ENCODE results near the gene ARHGDIG.
A peak's percentile ranks its signal among the peaks of the same experiment; 100 is the strongest.
"Not testable (repeated sequence)": the region's sequence is repeated elsewhere in the genome, so short reads cannot be mapped to it uniquely, and the experiment has no call there.

Gene ARHGDIG

DNA sequence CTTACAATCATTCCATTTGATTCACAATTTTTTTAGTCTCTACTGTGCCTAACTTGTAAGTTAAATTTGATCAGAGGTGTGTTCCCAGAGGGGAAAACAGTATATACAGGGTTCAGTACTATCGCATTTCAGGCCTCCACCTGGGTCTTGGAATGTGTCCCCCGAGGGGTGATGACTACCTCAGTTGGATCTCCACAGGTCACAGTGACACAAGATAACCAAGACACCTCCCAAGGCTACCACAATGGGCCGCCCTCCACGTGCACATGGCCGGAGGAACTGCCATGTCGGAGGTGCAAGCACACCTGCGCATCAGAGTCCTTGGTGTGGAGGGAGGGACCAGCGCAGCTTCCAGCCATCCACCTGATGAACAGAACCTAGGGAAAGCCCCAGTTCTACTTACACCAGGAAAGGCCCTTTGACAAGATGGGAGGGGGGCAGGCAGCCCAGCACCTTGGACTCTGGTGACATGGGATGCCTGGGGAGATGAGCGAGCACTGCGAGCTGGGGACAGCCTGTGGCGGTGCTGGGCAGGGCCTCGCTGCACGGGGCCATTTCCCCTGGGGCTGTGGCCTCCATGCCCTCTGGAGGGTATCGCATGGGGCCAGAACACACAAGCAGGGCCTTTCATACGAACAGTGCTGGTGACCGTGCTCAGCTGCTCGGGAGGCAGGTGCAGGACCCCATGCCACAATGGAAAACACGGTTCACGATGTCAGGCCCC lies 36.5 kb downstream of the ARHGDIG start:
- H3K4me1 Mint-ChIP-seq (ENCODE audit: low read depth), result peaks cover 44% of the 10 kb centered on the region
- H3K4me3 Mint-ChIP-seq, result no peak overlapping the region
- peaks cover 27% of the 10 kb centered on the region for H3K36me3 Mint-ChIP-seq (ENCODE audit: low read depth)
- no peak overlapping the region for H3K27ac Mint-ChIP-seq
- no peaks in the 10 kb centered on the region for H3K9me3 Mint-ChIP-seq
- H3K27me3 Mint-ChIP-seq, result no peaks in the 10 kb centered on the region

- Mint-ChIP-seq H3K9me3 (no peaks in the 10 kb centered on the region), H3K27me3 (no peaks in the 10 kb centered on the region), H3K4me3 (no peak overlapping the region), H3K4me1 (ENCODE audit: low read depth) (peaks cover 47% of the 10 kb centered on the region), H3K36me3 (ENCODE audit: low read depth) (peaks cover 22% of the 10 kb centered on the region), H3K27ac (no peak overlapping the region)
Measured at GRCh38 chr16:317583-317982, 37.2 kb downstream of the ARHGDIG start.

DNA sequence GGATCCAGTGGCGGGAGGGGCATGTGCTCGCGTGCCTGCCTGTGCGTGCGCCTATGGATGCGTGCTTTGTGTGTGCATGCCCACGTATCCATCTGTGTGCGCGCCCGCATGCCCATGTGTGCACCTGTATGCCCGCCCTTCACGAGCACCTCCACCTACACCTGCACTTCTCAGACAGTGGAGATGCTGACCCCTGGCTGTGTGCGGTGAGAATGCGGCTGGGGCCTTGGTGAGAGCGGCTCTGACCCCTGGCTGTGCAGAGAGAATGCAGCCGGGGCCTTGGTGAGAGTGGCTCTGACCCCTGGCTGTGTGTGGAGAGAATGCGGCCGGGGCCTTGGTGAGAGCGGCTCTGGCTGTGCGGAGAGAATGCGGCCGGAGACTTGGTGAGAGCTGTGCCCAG lies 38.2 kb downstream of the ARHGDIG start:
- no peaks in the 10 kb centered on the region for H3K27me3 Mint-ChIP-seq

DNA sequence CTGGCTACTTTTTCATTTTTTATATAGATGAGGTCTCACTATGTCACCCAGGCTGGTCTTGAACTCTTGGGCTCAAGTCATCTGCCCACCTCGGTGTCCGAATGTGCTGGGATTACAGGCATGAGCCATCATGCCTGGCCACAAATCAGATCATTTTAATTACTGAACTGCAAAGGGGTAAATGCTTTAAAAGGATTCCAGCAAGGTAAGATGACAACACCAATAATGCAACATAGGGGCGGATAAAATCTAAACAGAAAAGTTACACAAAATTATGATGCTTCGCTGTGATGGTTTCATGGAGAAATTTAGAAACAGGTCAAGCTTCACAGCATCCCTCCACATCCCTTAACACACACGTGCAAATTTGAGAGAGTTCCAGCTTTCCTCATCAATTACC lies 39.8 kb downstream of the ARHGDIG start:
- Mint-ChIP-seq H3K9me3 (no peaks in the 10 kb centered on the region), H3K27me3 (no peaks in the 10 kb centered on the region), H3K27ac (peak overlapping the region; percentile 7), H3K4me1 (ENCODE audit: low read depth) (peaks cover 63% of the 10 kb centered on the region), H3K36me3 (ENCODE audit: low read depth) (peaks cover 12% of the 10 kb centered on the region), H3K4me3 (no peak overlapping the region)

More for the DNA sequence above, 38.2 kb downstream of the ARHGDIG start:
- Mint-ChIP-seq H3K27ac (no peak overlapping the region), H3K4me1 (ENCODE audit: low read depth) (peaks cover 51% of the 10 kb centered on the region), H3K9me3 (no peaks in the 10 kb centered on the region), H3K4me3 (no peak overlapping the region), H3K36me3 (ENCODE audit: low read depth) (peaks cover 22% of the 10 kb centered on the region)

- H3K36me3 Mint-ChIP-seq (ENCODE audit: low read depth), result peaks cover 11% of the 10 kb centered on the region
- H3K27me3 Mint-ChIP-seq, result no peaks in the 10 kb centered on the region
- no peaks in the 10 kb centered on the region for H3K9me3 Mint-ChIP-seq
- no peak overlapping the region for H3K4me3 Mint-ChIP-seq
- no peak overlapping the region for H3K27ac Mint-ChIP-seq
- H3K4me1 Mint-ChIP-seq (ENCODE audit: low read depth), result peaks cover 69% of the 10 kb centered on the region
Measured at GRCh38 chr16:321532-321931, 41.1 kb downstream of the ARHGDIG start.

- peaks cover 75% of the 10 kb centered on the region for H3K4me1 Mint-ChIP-seq (ENCODE audit: low read depth)
- H3K9me3 Mint-ChIP-seq, result no peaks in the 10 kb centered on the region
- H3K4me3 Mint-ChIP-seq, result no peak overlapping the region
- peaks cover 9% of the 10 kb centered on the region for H3K36me3 Mint-ChIP-seq (ENCODE audit: low read depth)
- no peak overlapping the region for H3K27ac Mint-ChIP-seq
- H3K27me3 Mint-ChIP-seq, result no peaks in the 10 kb centered on the region
Measured at GRCh38 chr16:322476-323143, 42.2 kb downstream of the ARHGDIG start.

GRCh38 chr16:324201-324450 lies 43.7 kb downstream of the ARHGDIG start:
- peak overlapping the region; percentile 66 for H3K4me3 Mint-ChIP-seq
- peaks cover 68% of the 10 kb centered on the region for H3K4me1 Mint-ChIP-seq (ENCODE audit: low read depth)
- H3K36me3 Mint-ChIP-seq (ENCODE audit: low read depth), result no peaks in the 10 kb centered on the region
- H3K27ac Mint-ChIP-seq, result no peak overlapping the region
- no peaks in the 10 kb centered on the region for H3K27me3 Mint-ChIP-seq
- H3K9me3 Mint-ChIP-seq, result no peaks in the 10 kb centered on the region

GRCh38 chr16:324451-325334 lies 44.3 kb downstream of the ARHGDIG start:
- H3K27ac Mint-ChIP-seq, result peak overlapping the region; percentile 68
- no peaks in the 10 kb centered on the region for H3K36me3 Mint-ChIP-seq (ENCODE audit: low read depth)
- H3K4me1 Mint-ChIP-seq (ENCODE audit: low read depth), result peaks cover 65% of the 10 kb centered on the region
- H3K4me3 Mint-ChIP-seq, result peak overlapping the region; percentile 66
- no peaks in the 10 kb centered on the region for H3K9me3 Mint-ChIP-seq
- H3K27me3 Mint-ChIP-seq, result no peaks in the 10 kb centered on the region

DNA sequence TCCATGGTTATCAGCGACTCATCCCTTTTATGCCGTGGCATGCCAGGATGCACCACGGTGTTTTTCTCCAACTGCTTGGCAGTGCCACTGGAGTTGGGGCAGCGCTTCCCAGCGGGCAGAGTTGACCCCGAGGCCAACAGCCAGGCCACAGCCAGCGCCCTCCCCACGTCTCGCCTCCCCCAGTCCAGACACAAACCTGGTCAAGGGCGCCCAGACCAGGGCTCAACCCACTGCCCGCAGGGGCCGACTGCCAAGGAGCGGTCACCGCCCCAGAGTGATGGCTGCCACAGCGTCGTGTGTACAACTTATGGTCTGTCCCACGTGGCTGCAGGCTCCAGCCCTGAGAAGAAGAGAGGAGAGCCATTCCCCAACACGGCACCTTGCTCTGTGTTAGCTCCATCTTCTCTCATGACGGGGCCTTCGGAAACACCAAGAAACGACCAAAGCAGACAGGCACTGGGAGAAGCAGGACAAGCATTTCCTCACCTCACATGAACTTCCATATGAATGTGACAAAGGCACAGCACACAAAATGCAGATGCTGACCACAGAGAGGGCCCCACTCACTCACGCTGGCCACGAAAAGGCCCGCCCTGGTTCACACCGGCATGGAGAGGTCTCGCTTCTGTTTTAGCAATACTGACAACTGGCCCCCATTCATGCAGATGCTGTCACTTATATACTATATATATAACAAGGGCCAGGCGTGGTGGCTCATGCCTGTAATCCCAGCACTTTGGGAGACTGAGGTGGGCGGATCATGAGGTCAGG lies 45.2 kb downstream of the ARHGDIG start:
- peak overlapping the region; percentile 66 for H3K4me3 Mint-ChIP-seq
- H3K27me3 Mint-ChIP-seq, result no peaks in the 10 kb centered on the region
- H3K9me3 Mint-ChIP-seq, result no peaks in the 10 kb centered on the region
- H3K27ac Mint-ChIP-seq, result peak overlapping the region; percentile 68
- H3K36me3 Mint-ChIP-seq (ENCODE audit: low read depth), result peaks cover 5% of the 10 kb centered on the region
- H3K4me1 Mint-ChIP-seq (ENCODE audit: low read depth), result peaks cover 63% of the 10 kb centered on the region

DNA sequence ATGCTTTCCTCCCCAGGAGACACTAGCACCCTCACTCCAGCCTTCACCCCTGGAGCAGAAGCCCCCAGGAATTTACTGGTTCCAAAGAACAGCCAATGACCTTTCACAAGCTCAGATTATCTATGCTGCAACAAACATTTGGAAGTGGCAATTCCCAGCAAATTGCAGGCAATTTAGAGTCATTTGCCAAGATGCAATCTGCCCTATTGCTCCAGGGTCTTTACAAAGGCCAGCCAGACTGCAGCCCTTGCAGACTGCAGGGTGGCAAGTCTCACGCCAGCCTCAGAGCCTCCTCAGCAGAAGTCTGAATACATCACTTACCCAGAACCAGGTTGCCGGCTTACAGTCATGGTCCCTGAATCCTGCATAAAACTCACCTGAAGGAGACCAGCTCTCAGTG lies 50.4 kb downstream of the ARHGDIG start:
- no peaks in the 10 kb centered on the region for H3K9me3 Mint-ChIP-seq
- peaks cover 63% of the 10 kb centered on the region for H3K4me1 Mint-ChIP-seq (ENCODE audit: low read depth)
- no peak overlapping the region for H3K4me3 Mint-ChIP-seq
- H3K27ac Mint-ChIP-seq, result no peak overlapping the region
- peaks cover 8% of the 10 kb centered on the region for H3K36me3 Mint-ChIP-seq (ENCODE audit: low read depth)
- H3K27me3 Mint-ChIP-seq, result no peaks in the 10 kb centered on the region

DNA sequence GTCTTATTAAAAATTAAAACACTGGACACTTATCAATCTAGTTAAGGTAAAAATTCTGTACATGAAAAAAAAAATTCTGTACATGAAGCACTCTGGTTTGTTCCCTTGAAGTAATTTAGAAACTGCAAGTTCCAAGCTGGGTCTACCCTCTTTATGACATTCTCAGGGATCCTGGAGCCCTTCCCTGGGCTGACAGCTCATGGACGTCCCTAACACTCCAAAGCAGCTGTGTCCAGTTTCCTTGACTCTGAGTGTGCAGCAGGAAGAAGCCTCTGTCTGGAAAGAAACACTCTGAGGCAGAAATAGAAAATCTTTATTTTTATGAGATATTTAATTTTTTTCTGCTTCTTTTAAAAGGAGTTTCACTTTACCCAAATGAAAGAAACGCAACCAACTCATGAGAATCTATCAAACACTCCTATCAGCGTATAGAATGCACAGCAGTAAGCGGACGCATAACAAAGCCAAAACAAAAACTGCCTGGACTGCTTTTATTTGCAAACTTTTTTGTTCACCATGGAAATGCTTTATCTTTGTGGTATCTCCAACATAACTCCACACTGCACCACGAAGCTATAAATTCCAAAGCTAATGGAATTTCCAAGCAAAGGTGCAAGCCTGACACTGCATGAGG lies 50.9 kb downstream of the ARHGDIG start:
- not testable (repeated sequence) for H3K27ac Mint-ChIP-seq; H3K27me3 Mint-ChIP-seq; H3K4me3 Mint-ChIP-seq; H3K36me3 Mint-ChIP-seq (ENCODE audit: low read depth); H3K9me3 Mint-ChIP-seq
- peaks cover 64% of the 10 kb centered on the region for H3K4me1 Mint-ChIP-seq (ENCODE audit: low read depth)
